GM18907 (cell line): ENCODE data around the gene KCNAB1.

Source experiments
- ATAC-seq: cut with Tn5 transposase; IDR thresholded peaks from one replicate; pipeline ENCODE4 v1.9.1; 2021; ENCODE audit warnings: mild to moderate bottlenecking, moderate library complexity; ENCODE audit not compliant: unreplicated experiment

The KCNAB1 gene

DNA sequence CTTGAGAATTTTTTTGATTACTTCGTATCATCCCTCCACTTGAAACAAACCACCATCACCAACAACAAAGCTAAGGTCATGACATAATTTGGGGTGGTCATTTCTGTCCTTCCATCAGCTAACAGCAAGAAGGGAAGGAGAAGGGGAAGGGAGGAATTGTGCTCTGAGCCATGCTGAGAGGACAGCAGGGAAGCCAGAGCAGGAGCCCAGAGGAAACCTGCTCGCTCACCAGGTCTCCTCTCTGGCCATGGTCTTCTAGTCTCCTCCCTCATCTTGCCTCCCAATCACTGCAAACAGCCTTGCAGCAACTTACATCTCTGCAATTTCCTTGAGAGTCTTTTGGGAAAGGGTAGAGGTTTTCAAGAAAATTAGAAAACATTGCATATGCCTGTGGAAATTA, 237.9 kb downstream of the KCNAB1 start:
- no peak for ATAC-seq

DNA sequence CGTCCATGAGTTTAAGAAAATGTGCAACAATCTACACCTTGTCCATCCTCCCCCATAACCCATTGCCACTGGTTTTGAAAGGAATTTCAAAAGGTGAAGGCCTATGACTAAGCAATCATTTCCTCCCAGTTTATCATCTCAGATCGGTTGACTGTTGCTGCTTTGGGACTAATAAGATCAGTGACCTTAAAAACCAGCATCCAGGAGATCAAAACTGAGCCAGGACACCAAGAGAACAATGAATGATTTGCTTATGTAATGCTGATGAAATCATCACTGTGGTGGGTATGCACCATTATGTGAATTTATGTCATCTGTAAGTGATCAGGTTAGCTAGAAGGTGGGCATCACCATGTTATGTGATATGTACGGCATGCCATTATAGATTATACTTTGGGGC, 239.0 kb downstream of the KCNAB1 start:
- ATAC-seq: no peak

DNA sequence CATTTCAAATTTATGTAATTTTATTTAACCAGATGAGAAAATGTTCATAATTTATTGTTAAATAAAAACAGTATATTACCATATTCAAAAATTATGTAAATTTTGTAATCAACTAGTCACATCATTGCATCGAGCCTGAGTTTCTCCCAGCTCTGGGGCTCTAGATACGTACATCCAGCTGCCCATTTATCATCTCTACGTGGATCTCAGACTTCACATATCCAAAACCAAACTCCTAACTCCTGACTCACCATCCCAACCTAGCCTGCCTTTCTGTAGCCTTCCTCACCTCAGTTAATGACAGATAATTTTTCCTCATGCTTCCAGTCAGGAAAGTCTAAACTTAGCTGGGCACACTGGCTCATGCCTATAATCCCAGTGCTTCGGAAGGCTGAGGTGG, 239.7 kb downstream of the KCNAB1 start:
- no peak for ATAC-seq

DNA sequence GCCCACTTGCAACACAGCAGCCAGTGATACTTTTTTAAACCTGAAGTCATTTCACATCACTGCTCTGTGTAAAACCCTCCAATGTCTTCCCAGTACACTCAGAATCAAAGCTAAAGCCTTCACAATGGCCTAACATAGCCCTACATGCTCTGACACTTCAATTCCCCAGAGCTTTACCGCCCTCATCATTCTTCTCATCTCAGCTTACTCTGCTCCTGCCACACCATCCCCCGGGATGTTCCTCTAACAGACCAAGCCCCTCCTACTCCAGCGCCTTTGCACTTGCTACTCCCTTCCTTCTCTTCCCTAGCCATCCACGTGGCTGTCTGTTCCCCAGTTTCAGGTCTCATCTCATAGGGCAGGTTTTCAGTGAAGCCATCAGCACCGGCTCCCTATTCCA, 240.6 kb downstream of the KCNAB1 start:
- no peak for ATAC-seq

DNA sequence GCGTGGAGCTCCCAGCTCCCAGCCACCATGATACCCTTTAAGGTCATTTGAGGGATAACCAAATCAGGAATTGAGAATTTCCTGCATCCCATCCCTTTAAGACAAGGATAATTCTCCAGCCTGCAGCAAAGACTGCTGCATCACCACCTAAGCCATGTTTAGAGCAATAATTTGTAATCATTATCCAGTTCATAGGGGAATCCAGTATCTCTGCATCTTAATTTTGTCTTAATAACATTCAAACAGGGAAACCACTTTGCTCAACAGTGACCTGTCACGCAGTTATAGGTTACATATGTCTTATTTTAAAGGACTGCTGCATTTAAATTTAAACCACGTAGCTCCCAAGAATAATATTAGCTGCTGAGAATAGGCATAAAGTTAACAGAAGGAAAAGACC, 246.2 kb downstream of the KCNAB1 start:
- ATAC-seq: no peak

DNA sequence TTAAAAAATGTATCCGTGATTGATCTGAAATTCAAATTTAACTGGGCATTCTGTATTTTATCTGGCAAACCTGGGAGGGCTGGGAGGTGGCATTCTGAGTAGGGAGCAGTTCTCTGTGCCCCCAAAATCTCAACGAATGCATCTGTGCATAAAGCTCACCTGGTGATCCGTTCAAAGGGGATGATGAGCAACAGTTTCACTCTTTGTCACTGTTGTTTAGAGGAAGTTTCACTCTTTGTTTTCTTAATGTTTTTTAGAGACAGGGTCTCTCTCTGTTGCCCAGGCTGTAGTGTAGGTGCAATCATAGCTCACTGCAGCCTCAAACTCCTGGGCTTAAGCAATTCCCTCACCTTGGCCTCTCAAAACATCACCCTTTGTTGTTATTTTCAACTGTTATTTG, 247.8 kb downstream of the KCNAB1 start:
- ATAC-seq: peak; percentile 75

DNA sequence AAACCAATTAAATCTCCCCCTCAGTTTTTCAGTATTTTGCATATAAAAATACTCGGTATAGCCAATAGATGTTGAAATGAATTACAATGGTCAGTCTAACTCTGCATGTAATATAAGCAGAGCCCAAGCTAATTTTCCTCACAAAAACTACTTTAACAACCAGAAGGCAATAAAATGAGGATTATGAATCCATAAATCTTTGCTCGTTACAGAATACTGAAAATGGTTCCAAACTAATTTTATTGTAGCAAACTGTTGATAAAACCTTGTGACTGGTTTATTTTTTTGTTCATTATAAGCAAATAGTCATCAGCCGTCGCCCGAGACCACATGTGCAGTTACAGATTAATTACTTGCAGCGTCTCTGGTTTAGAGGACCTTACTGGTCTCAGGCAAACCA, 251.3 kb downstream of the KCNAB1 start:
- ATAC-seq: no peak

DNA sequence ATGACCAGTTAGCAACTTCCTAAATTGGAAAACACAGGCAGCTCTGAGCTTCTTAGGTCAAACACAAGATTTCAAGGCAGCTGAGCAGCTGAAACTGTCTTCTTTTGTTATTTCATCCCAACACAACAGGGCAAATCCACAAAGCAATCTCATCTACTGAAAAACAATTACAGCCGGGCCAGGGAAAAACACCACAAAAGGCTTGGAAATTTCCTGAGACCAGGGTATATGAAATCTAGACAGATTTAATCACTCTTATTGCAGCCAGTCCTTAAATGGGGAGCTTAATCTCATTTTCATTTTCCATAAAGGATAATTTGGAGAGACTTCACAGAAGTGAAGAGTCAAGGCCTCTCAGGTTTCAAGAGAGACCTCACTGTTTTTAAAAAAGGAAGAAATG, 252.7 kb downstream of the KCNAB1 start:
- ATAC-seq: no peak

DNA sequence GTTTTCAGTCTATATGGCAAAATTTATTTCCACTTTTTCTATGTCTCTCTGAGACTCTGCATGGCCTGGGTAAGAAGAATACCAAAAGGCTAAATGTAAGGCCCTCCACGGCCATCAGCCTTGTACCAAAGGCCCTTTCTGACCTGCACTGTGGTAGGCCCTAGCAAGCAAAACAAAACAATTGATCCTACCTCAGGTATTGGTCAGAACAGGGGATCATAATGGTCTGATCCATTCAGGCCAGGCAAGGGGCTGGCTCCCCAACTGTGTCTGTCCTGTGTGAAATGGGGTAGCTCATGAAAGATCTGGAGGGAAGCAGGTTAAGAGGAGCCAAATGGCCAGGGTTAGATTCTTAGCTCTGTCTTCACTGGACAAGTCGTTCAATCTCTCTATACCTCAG, 253.3 kb downstream of the KCNAB1 start:
- ATAC-seq: no peak

DNA sequence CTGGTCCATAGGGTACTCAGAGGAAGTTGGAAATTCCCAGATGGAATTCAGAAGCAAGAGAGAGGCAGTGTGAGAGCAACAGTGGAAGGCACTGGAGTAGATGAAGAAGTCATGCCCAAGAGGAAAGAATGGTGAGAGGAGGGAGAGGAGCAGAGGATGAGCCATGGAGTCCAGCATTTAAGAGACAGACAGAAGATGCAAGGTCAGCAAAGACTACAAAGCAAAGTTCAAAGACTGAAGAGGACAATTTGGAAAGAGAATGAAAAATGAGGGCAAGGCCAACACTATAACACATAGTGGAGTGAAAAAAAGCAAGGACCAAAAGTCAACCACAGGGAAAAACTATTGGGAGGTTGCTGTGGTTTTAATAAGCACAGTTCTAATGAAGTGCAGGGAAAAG, 255.8 kb downstream of the KCNAB1 start:
- no peak for ATAC-seq

DNA sequence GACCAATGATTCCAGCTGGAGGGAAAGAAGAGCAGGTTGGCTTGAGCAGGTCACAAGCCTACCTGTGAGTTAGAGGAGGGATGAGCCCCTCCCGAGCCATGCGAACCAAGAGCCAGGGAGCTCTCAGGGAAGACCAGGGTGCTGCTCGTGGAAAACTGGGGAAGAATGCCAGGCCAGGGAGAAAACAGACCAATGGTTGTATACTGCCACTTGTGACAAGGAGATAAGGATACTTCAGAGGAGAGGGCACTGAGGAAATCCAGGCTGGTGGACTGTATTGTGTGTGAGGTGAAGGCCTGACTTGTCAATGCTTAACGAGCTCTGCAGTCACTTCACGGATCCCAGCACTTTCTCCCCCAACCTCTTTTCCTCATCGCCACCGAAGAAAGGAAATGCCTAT, 256.9 kb downstream of the KCNAB1 start:
- ATAC-seq: no peak

DNA sequence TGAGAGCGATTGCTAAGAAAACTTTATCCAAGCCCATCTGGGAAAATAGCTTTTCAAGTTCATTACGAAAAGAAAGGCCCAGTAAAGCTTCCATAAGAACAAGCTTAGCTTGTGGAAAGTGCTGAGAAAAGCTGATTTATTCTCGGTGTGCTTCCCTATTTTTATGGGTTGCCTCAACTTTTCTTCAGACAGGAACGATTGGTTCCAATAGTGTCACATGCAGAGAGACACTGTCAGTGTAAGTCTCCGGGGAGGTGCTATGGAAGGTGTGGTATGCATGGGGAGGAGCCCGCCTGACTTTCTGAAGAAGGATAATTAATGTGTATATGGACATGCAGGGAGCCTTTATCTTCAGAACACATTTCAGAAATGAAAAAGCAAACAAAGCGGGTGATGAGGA, 257.3 kb downstream of the KCNAB1 start:
- no peak for ATAC-seq

DNA sequence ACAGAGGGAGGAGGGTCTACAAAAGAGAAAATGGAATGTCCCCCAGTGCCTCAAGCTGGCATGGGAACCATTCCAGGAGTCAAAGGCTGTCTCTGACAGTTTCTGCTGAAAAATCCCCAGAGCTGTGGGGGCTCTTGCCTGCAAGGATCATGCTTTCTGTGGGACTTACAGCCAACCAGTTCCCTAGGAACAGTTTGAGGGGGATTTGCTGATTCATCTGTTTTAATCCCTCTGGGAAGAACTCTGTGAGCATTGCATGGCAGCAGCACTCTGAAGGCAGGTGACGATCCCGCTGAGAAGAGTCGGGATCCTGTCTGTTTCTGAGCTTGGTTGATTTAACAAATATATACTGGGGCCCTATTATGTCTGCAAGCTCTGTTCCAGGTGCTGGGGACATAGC, 258.5 kb downstream of the KCNAB1 start:
- no peak for ATAC-seq

DNA sequence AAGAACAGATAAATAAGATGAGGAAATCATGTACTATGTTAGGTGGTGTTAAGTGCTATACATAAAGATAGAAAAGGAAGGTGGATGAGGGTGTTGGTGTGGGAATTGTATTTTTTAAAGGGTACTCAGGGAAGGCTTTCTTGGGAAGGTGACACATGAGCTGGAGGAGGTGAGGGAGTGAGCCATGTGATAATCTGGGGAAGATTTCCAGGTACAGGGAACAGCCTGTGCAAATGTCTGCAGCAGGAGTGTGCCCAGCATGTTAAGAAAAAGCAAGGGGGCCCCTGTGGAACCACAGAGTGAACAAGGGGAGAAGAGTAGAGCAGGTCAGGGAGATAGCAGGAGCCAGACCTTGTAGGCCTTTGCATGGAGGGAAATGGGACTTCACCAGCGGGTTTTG, 258.9 kb downstream of the KCNAB1 start:
- no peak for ATAC-seq

DNA sequence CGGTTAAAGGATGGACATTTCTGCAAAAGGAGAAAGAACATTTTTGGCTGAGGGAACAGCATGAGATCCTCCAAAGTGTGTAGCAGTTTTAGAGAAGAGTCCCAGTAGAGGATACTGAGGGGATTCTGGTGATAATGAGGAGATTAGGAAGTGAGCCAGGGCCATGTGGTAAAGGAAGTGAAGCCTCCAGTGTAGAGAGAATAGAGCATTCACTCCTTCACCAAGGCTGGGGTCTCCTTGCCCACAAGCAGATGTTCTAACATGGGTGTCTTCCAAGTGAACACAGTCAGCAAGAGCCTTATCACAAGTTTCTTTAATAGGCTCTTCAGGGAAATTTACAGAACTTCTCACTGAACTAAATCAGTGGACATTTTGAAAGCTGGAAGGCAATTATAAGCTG, 260.9 kb downstream of the KCNAB1 start:
- no peak for ATAC-seq

DNA sequence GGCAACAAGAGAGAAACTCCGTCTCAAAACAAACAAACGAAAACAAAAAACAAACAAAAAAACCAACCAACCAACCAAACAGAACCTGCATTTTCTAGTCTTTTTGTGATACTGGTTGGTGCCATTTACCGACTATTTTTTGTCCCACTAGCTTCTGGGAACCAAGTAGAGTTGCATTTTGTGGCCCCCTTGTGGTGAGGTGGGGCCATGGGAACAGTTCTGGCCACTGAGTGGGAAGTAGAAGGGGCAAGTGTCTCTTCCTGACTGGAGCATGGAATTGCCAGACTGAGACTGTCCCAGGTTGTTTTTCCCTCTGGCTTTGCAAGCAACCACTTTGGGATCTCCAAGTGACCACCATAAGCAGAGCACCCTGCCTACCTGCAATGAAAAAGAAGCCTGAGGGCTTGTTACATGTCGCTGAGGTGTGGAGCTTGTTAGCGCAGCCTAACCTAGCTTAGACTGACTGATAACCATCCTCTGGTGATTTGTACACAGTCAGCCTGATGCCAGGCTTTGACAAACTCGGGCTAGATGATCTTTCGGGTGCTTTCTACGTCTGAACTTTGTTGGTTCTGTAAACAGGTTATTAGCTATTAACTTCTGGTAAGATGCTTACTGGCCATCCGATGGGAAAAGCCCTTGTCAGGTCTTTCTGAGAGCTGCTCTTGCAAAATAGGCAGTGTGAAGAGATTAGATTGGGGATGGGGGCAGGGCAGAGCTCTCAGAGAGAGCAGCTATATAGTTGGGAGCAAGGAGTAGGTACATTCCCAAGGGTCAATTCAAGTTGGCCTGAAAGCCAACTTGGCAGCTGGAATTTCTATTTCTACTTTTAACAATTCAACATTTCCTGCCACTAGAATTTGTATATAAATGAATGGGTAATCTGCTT, 262.3 kb downstream of the KCNAB1 start:
- peak; percentile 80 for ATAC-seq

DNA sequence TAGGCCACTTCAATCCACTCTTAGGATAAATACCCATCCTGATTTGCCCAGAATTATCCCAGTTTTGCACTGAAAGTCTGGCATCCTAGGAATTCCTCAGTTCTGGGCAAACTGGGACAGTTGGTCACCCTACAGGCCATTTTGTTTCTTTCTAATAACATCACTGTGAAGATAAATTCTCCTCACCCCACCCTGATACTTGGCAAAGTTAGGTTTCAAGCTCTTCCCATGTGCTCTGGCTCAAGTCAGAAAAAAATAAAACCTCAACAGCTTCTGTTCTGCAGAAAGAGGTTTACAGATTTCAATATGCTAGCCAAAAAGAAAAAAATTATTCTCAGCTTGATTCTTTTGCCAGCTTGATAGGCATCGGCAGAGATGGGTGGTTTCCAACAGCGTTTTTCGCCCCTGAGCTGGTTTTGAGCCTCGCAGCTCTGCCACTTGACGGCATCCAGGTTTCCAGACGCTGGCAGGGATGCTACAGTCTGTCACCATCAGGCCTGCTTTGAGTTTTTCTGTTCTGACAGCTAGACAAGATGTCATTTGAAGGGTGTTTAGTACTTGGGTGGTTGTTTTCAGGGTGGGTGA, 263.2 kb downstream of the KCNAB1 start:
- no peak for ATAC-seq

DNA sequence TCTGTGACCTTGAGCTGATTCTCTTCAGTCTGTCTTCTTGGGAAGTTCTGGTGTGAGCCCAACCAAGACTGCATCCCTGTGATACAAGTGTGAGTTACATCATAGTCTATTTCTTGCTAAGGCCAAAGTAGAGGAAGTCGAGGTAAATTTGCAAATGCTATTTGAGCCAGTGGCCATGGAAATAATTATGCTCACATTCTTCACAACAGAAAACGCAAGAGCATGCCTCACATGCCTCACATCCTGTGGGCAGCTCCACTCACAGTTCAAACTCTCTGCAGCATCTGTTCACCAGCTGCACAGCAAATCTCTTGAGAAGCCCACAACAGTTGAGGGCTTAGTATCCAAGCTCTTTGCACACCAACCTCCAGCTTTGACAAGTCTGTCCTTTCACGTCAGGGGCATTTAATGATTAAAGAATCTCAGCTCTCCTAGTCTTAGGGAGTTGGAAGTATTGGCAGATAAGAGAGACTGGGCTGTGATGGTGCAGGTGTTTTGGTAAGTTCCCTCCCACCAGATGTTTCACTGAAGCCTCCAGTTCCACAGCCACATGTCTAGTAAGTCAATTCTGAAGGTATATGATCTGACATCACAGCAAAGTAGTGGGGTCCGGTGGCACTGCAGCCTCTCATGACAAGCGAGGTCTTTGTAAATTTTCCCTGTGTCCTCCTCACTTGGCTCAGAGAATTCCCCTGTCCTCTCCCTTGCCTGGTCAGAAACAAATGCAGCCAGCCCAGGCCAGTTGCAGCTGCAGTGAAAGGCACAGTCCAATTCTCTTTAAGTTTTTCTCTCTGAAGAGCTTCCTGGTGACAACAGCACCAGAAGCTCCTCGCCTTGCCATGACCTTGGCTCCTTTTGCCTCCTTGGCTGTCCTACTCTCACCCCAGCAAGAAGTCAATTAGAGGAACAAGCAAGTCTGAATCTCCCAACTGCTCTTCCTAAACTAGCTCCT, 268.4 kb downstream of the KCNAB1 start:
- no peak for ATAC-seq

DNA sequence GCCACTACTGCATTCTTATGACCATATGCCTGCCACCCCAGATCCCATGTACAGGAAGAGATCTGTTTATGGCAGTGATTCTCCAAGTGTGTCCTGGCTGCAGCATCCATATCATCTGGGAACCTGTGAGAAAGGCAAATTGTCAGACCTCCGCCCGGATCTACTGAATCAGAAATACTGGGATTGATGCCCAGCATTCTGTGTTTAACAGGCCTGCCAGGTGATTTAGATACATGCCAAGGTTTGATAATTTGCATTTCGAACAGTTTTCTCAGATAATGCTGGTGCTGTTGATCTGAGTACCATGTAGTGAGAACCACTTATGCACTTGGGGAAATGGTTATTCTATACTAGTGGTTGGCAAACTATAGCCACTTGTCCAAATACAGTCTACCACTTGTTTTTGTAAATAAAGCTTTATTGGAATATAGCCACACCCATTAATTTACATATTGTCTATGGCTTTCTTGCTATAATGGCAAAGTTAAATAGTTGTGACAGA, 269.1 kb downstream of the KCNAB1 start:
- ATAC-seq: no peak

DNA sequence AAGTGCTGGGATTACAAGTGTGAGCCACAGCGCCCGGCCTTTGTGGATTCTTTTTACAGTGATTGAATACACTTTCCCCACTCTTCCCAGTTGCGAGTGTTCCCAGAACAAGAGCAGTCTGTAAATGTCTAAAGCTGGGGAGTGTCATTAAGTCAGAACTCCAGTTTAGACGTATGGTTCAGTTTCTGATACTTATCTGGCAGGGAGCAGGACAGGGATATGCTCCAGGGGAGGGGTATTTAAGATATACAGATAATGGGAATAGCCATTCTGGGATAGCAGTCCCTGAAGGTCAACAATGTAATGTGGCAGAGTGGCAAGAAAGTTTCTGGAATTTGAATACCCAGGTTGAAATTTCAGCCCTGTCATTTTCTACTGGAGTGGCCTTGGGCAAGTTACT, 270.5 kb downstream of the KCNAB1 start:
- no peak for ATAC-seq

DNA sequence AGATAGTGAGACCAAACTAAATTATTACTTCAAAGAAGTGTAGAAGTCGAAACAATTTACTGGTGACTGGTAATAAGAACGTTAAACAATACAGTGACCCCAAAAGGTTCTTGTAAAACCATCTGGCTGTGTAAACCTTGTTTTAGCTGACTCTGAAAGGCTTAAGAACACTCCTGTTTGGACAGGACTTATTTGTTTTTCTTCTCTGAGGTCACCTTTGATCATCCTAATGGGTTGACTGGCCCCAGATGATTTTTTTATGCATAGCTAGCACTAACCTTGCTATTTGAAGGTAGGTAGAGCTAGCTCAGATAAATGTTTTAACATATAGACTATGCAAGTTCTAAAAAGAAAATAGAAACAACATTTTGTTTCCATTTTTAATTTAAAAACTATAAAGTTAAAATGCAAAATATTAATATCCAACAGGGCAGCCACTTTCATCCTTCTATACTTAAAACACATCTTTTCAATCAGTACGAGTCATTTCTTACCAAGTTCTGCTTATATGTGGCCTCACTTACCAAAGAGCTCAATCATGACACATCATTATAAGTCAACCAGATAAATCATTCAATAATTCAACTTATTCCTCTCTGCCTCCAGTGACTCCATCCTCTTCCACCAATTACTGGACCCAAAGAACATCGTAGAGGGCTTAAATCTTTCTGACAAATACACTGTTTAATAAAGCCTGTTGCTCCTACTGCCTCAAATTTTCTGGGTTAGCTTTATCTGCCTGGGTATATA, 275.8 kb downstream of the KCNAB1 start:
- ATAC-seq: no peak
